SK-N-SH (cell line): ENCODE data around the gene ATR. TPM values are rescaled to one million over a fixed set of nuclear protein-coding genes. Genes with fewer than 3 reads are reported as not detected.

ENCODE experiments used
- CTCF ChIA-PET: fragments of 300-600, 350-600 bp; formaldehyde crosslinking; extraction: SDS; loops from one replicate; lab custom pipeline; 2021; lab: Yijun Ruan, JAX
- POLR2A ChIA-PET: fragments of 350-600 bp; sonication (Branson Sonifier 250); formaldehyde crosslinking; extraction: SDS; loops from one replicate; lab custom pipeline; 2020; ENCODE audit warnings: antibody characterized with exemption, inconsistent platforms; lab: Yijun Ruan, JAX
- DNase-seq: peaks from one replicate; pipeline ENCODE4 v3.0.0; 2012
- H2AFZ ChIP-seq: fragments of 200-600 bp; sonication (generic); 2 replicates; pipeline ENCODE4 v1.8.1; 2016; ENCODE audit warnings: antibody characterized with exemption, mild to moderate bottlenecking, low read depth
- H3F3A ChIP-seq: fragments of 200-600 bp; sonication (generic); replicated peaks from 2 replicates; pipeline ENCODE3; 2016; ENCODE audit warnings: antibody characterized with exemption, mild to moderate bottlenecking; ENCODE audit not compliant: insufficient read depth
- H3K27ac ChIP-seq, 2 experiments: fragments of 200-500 bp in 1 of 2; fragments of 200-600 bp in 1 of 2; sonication (Bioruptor generic) in 1 of 2; sonication (generic), shearing (Covaris generic) in 1 of 2; 2 replicates each; pipeline versions ENCODE4 v1.5.1 to v1.6.1; 2014 to 2016; ENCODE audit warnings: low read depth in 2 of 2, inconsistent platforms in 1 of 2, low read length in 1 of 2, mild to moderate bottlenecking in 1 of 2, mixed read lengths in 1 of 2
- H3K27me3 ChIP-seq: fragments of 200-600 bp; sonication (generic), shearing (Covaris generic); 2 replicates; pipeline ENCODE4 v1.6.1; 2016; ENCODE audit warnings: mixed run types; ENCODE audit not compliant: insufficient read depth
- H3K36me3 ChIP-seq, 2 experiments: fragments of 200-500 bp in 1 of 2; fragments of 200-600 bp in 1 of 2; sonication (Bioruptor generic) in 1 of 2; sonication (generic) in 1 of 2; replicated peaks in 1 of 2; 2 replicates each; pipeline versions ENCODE3 to v1.5.1; 2014 to 2016; ENCODE audit warnings: low read length in 1 of 2, mild to moderate bottlenecking in 1 of 2; ENCODE audit not compliant: insufficient read depth in 2 of 2, control insufficient read depth in 1 of 2
- H3K4me1 ChIP-seq, 2 experiments: fragments of 200-500 bp in 1 of 2; fragments of 200-600 bp in 1 of 2; sonication (Bioruptor generic) in 1 of 2; sonication (generic), shearing (Covaris generic) in 1 of 2; 2 replicates each; pipeline versions ENCODE4 v1.5.1 to v1.6.1; 2014 to 2016; ENCODE audit warnings: low read depth in 1 of 2, low read length in 1 of 2, mixed run types in 1 of 2; ENCODE audit not compliant: insufficient read depth in 2 of 2, control insufficient read depth in 1 of 2
- H3K4me2 ChIP-seq: fragments of 200-600 bp; sonication (generic), shearing (Covaris generic); 2 replicates; pipeline ENCODE4 v1.6.1; 2017; ENCODE audit warnings: mixed run types
- H3K4me3 ChIP-seq, 2 experiments: fragments of 200-500 bp in 1 of 2; fragments of 200-600 bp in 1 of 2; sonication (Bioruptor generic) in 1 of 2; sonication (generic), shearing (Covaris generic) in 1 of 2; 2 replicates each; pipeline versions ENCODE4 v1.5.1 to v1.8.1; 2014 to 2016; ENCODE audit warnings: low read depth in 2 of 2, inconsistent platforms in 1 of 2, low read length in 1 of 2, mild to moderate bottlenecking in 1 of 2, mixed read lengths in 1 of 2, moderate library complexity in 1 of 2
- H3K79me2 ChIP-seq: fragments of 200-600 bp; sonication (generic); 2 replicates; pipeline ENCODE4 v1.8.1; 2017; ENCODE audit warnings: mild to moderate bottlenecking; ENCODE audit not compliant: insufficient read depth
- H3K9ac ChIP-seq: fragments of 200-600 bp; sonication (generic); 2 replicates; pipeline ENCODE4 v1.6.1; 2017; ENCODE audit warnings: mixed run types
- H3K9me2 ChIP-seq: fragments of 200-600 bp; sonication (generic); 2 replicates; pipeline ENCODE4 v1.6.1; 2017; ENCODE audit warnings: mixed run types
- H3K9me3 ChIP-seq: fragments of 200-600 bp; sonication (generic); 2 replicates; pipeline ENCODE4 v1.6.1; 2017; ENCODE audit warnings: mixed run types, mild to moderate bottlenecking, moderate library complexity
- H4K20me1 ChIP-seq: fragments of 200-600 bp; sonication (generic); 2 replicates; pipeline ENCODE4 v1.6.1; 2017; ENCODE audit warnings: mild to moderate bottlenecking, mixed run types; ENCODE audit not compliant: insufficient read depth
- CHD2 ChIP-seq: fragments of 150-350 bp; IDR thresholded peaks from 2 replicates; pipeline ENCODE4 v1.6.1; 2018; ENCODE audit warnings: low read length; ENCODE audit not compliant: partially characterized antibody
- EP300 ChIP-seq, 2 experiments: IDR thresholded peaks; 2 replicates each; pipeline versions ENCODE4 v1.4.0 to v1.6.1; 2012; ENCODE audit warnings: borderline replicate concordance in 1 of 2, low read depth in 1 of 2, low read length in 1 of 2
- FOXJ3 ChIP-seq: sonication (generic); formaldehyde crosslinking; IDR thresholded peaks from 2 replicates; pipeline ENCODE4 v1.5.1; 2020; ENCODE audit warnings: mild to moderate bottlenecking, missing genetic modification reagents
- GATA2 ChIP-seq: sonication (generic); formaldehyde crosslinking; IDR thresholded peaks from 2 replicates; pipeline ENCODE4 v1.5.0; 2020; ENCODE audit warnings: mild to moderate bottlenecking, missing genetic modification reagents
- JUND ChIP-seq: IDR thresholded peaks from 2 replicates; pipeline ENCODE4 v1.4.0; 2012
- MEF2A ChIP-seq: IDR thresholded peaks from 2 replicates; pipeline ENCODE4 v1.4.0; 2012; ENCODE audit warnings: low read depth, borderline replicate concordance
- PBX3 ChIP-seq: IDR thresholded peaks from 2 replicates; pipeline ENCODE4; 2012
- POLR2AphosphoS5 ChIP-seq: IDR thresholded peaks from 2 replicates; pipeline ENCODE4 v1.6.1; 2012; ENCODE audit warnings: low read depth, low read length
- RFX5 ChIP-seq: IDR thresholded peaks from 2 replicates; pipeline ENCODE4 v1.6.1; 2012; ENCODE audit warnings: mild to moderate bottlenecking, improper control_type of control experiment, low read length
- SIN3A ChIP-seq: IDR thresholded peaks from 2 replicates; pipeline ENCODE4 v1.6.1; 2012; ENCODE audit warnings: low read depth, mild to moderate bottlenecking, low read length, moderate library complexity, borderline replicate concordance
- TAF1 ChIP-seq: IDR thresholded peaks from 2 replicates; pipeline ENCODE4 v1.6.1; 2012; ENCODE audit warnings: low read depth, mild to moderate bottlenecking, low read length, moderate library complexity, borderline replicate concordance
- TEAD4 ChIP-seq: IDR thresholded peaks from 2 replicates; pipeline ENCODE4 v1.4.0; 2012; ENCODE audit warnings: mild to moderate bottlenecking, borderline replicate concordance; ENCODE audit not compliant: insufficient read depth
- USF1 ChIP-seq: IDR thresholded peaks from 2 replicates; pipeline ENCODE4 v1.4.0; 2012; ENCODE audit warnings: low read depth, borderline replicate concordance
- USF2 ChIP-seq: fragments of 150-350 bp; IDR thresholded peaks from 2 replicates; pipeline ENCODE4 v1.6.1; 2017; ENCODE audit warnings: antibody characterized with exemption, low read length, low read depth, borderline replicate concordance
- ZBTB33 ChIP-seq: IDR thresholded peaks from 2 replicates; pipeline ENCODE4 v1.4.0; 2012; ENCODE audit warnings: low read depth, borderline replicate concordance
- WGBS: methylation state at CpG from one replicate; pipeline ENCODE4 v1.1.6; 2017; ENCODE audit warnings: low lambda C conversion rate; 5-methylcytosine and 5-hydroxymethylcytosine counted together
- polyA plus RNA-seq, 3 experiments: library from polyadenylated mRNA; depleted of rRNA; stranded (reverse); fragments of >200 nt; gene quantifications; 2 replicates each; pipeline ENCODE4 v1.2.3, GENCODE V29; 2012
- TF ChIP-seq, protein P1 (sequence below): IDR thresholded peaks from 2 replicates; pipeline ENCODE4 v1.4.0; 2012; ENCODE audit warnings: low read depth

Gene ATR
- polyA plus RNA-seq, 1 of the 3 experiments (the other 2 are of a cell fraction) = 7.3 TPM

GRCh38 chr3:142614059-142614626 lies 35.6 kb upstream of the ATR start:
- no peaks in the 10 kb centered on the region for H4K20me1 ChIP-seq

DNA sequence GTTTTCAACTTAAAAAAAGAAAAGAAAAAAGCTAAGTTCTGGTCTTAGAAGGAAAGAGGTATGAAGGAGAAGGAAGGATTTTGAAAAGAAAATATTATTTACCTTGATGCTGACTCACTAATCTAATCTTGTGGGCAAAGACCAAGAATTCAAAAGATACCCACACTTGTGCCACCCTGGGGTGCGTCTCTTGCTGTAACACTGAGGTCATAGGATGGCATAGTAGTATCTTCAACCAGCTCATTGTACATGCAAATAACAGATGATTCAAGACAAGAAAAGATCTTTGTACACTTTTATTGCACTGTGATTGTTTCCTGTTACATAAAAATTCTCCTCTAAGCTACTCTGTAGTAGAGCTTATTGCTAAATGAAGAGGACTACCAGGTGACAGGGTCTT lies 35.0 kb upstream of the ATR start:
- DNase-seq = no peak
- no peak overlapping the region for H3K4me3 ChIP-seq
- H3K27ac ChIP-seq = no peak overlapping the region
- H3K27me3 ChIP-seq = no peaks in the 10 kb centered on the region
- H3K4me2 ChIP-seq = no peak overlapping the region
- no peaks in the 10 kb centered on the region for H3K79me2 ChIP-seq
- H3K36me3 ChIP-seq = no peaks in the 10 kb centered on the region
- WGBS = 85% methylated on average over 1 of the region's 1 CpG
- ChIA-PET POLR2A (no interaction called here), CTCF (interaction anchor here (0.9 to 1.2 kb wide), 2 partner anchors 8 to 11 kb away, joined by 3 to 4 read pairs; no protein-coding TSS in a partner anchor)
- no peak overlapping the region for H3K9ac ChIP-seq
- no peaks in the 10 kb centered on the region for H4K20me1 ChIP-seq
- H3K4me1 ChIP-seq = peaks cover 0 to 6% of the 10 kb centered on the region in 2 experiments; a peak in 1 of 4 replicates
- no peaks in the 10 kb centered on the region for H3K9me2 ChIP-seq
- H2AFZ ChIP-seq = no peak overlapping the region
- no peaks in the 10 kb centered on the region for H3K9me3 ChIP-seq
- no peaks in the 10 kb centered on the region for H3F3A ChIP-seq
- no peak for TF ChIP-seq SIN3A
- TF ChIP-seq MEF2A = no peak
- no peak for TF ChIP-seq TEAD4
- TF ChIP-seq POLR2AphosphoS5 = no peak
- TF ChIP-seq, protein P1, sequence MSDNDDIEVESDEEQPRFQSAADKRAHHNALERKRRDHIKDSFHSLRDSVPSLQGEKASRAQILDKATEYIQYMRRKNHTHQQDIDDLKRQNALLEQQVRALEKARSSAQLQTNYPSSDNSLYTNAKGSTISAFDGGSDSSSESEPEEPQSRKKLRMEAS = no peak
- no peak for TF ChIP-seq USF2
- no peak for TF ChIP-seq TAF1
- no peak for TF ChIP-seq GATA2 (CRISPR knock-in tag)
- TF ChIP-seq FOXJ3 (CRISPR knock-in tag) = no peak
- no peak for TF ChIP-seq JUND
- TF ChIP-seq PBX3 = no peak
- no peak for TF ChIP-seq CHD2
- TF ChIP-seq EP300 (IDR thresholded peaks at IDR 0.05; ENCODE audit: borderline replicate concordance in 1 of 2, low read depth in 1 of 2, low read length in 1 of 2) = no peak
- no peak for TF ChIP-seq ZBTB33

More at GRCh38 chr3:142614059-142614626, 35.6 kb upstream of the ATR start:
- no peaks in the 10 kb centered on the region for H3K9me2 ChIP-seq
- TF ChIP-seq TAF1 (no peak), RFX5 (no peak), USF1 (no peak), FOXJ3 (CRISPR knock-in tag) (no peak), PBX3 (no peak), CHD2 (no peak)
- TF ChIP-seq, protein P1 = no peak
- H3K9me3 ChIP-seq = no peaks in the 10 kb centered on the region
- H3K4me1 ChIP-seq = peaks cover 0 to 6% of the 10 kb centered on the region in 2 experiments; a peak in 1 of 4 replicates
- no peak overlapping the region for H3K4me2 ChIP-seq
- H3K27me3 ChIP-seq = no peaks in the 10 kb centered on the region
- no peaks in the 10 kb centered on the region for H3K79me2 ChIP-seq
- no peak overlapping the region for H2AFZ ChIP-seq
- ChIA-PET POLR2A (no interaction called here), CTCF (interaction anchor here (0.9 to 1.2 kb wide), 2 partner anchors 9 to 11 kb away, joined by 3 to 4 read pairs; no protein-coding TSS in a partner anchor)
- H3K27ac ChIP-seq = no peak overlapping the region
- 91% methylated on average over 2 of the region's 2 CpGs for WGBS
- no peaks in the 10 kb centered on the region for H3K36me3 ChIP-seq
- H3F3A ChIP-seq = no peaks in the 10 kb centered on the region
- H3K4me3 ChIP-seq = no peak overlapping the region
- no peak overlapping the region for H3K9ac ChIP-seq
- no peak for DNase-seq
